GM23338 (cell line): Measurements from ENCODE around the gene MLLT6. TPM values are rescaled to one million over a fixed set of nuclear protein-coding genes. Genes with fewer than 3 reads are reported as not detected.

Experiments used
- ATAC-seq: fragments of 200-7000 bp; cut with Tn5 transposase; 3 replicates; pipeline ENCODE4 v1.9.1; 2020
- DNase-seq: peaks from one replicate; pipeline ENCODE4 v3.0.0-alpha.2; 2015; ENCODE audit warnings: low spot score
- H2AFZ ChIP-seq: fragments of 200-600 bp; sonication (generic); 2 replicates; pipeline ENCODE4 v1.8.0; 2016; ENCODE audit warnings: antibody characterized with exemption, mild to moderate bottlenecking, moderate library complexity
- H3F3A ChIP-seq: fragments of 200-600 bp; sonication (generic); replicated peaks from 2 replicates; pipeline ENCODE4 v1.8.0; 2017; ENCODE audit warnings: antibody characterized with exemption, mixed run types, low read depth
- H3K27ac ChIP-seq: fragments of 200-600 bp; sonication (generic); 2 replicates; pipeline ENCODE4 v1.6.1; 2016; ENCODE audit warnings: low read depth
- H3K27me3 ChIP-seq: fragments of 200-600 bp; sonication (generic); 2 replicates; pipeline ENCODE4 v1.8.0; 2016; ENCODE audit warnings: mild to moderate bottlenecking, mixed run types, moderate library complexity; ENCODE audit not compliant: insufficient read depth
- H3K36me3 ChIP-seq: fragments of 200-600 bp; sonication (generic); 2 replicates; pipeline ENCODE4 v1.8.0; 2016; ENCODE audit warnings: mild to moderate bottlenecking; ENCODE audit not compliant: insufficient read depth
- H3K4me1 ChIP-seq: fragments of 200-600 bp; sonication (generic); 2 replicates; pipeline ENCODE4 v1.8.0; 2016; ENCODE audit warnings: mild to moderate bottlenecking, moderate library complexity; ENCODE audit not compliant: insufficient read depth
- H3K4me2 ChIP-seq: fragments of 200-600 bp; sonication (generic); 2 replicates; pipeline ENCODE4 v1.7.1; 2017; ENCODE audit warnings: mixed run types
- H3K4me3 ChIP-seq: fragments of 200-600 bp; sonication (generic); 2 replicates; pipeline ENCODE4 v1.6.1; 2016; ENCODE audit warnings: mixed run types
- H3K79me2 ChIP-seq: fragments of 200-600 bp; sonication (generic); replicated peaks from 2 replicates; pipeline ENCODE4 v1.8.0; 2017; ENCODE audit warnings: mild to moderate bottlenecking; ENCODE audit not compliant: insufficient read depth
- H3K9me2 ChIP-seq: fragments of 200-600 bp; sonication (generic); 2 replicates; pipeline ENCODE4 v1.8.0; 2017; ENCODE audit not compliant: insufficient read depth
- H4K20me1 ChIP-seq: fragments of 200-600 bp; sonication (generic); replicated peaks from 2 replicates; pipeline ENCODE4 v1.8.0; 2017; ENCODE audit warnings: mild to moderate bottlenecking; ENCODE audit not compliant: insufficient read depth
- H3K27ac Mint-ChIP-seq: 2 replicates; pipeline ENCODE4 v1.8.0; 2020; ENCODE audit warnings: inconsistent platforms, mild to moderate bottlenecking, moderate library complexity, mixed read lengths
- H3K27me3 Mint-ChIP-seq: 3 replicates; pipeline ENCODE4 v1.8.0; 2022; ENCODE audit warnings: low read depth, mild to moderate bottlenecking, moderate library complexity, mixed read lengths, inconsistent platforms; ENCODE audit not compliant: insufficient read depth, poor library complexity
- H3K36me3 Mint-ChIP-seq: 3 replicates; pipeline ENCODE4 v1.8.0; 2021; ENCODE audit warnings: low read depth, mild to moderate bottlenecking, inconsistent platforms, moderate library complexity, mixed read lengths
- H3K4me1 Mint-ChIP-seq: 3 replicates; pipeline ENCODE4 v1.8.0; 2020; ENCODE audit warnings: mild to moderate bottlenecking, inconsistent platforms, mixed read lengths
- H3K4me3 Mint-ChIP-seq: 3 replicates; pipeline ENCODE4 v1.8.0; 2021; ENCODE audit warnings: moderate library complexity, mild to moderate bottlenecking, inconsistent platforms, mixed read lengths
- H3K9me3 Mint-ChIP-seq: 3 replicates; pipeline ENCODE4 v1.8.0; 2020; ENCODE audit warnings: moderate library complexity, mild to moderate bottlenecking, inconsistent platforms, mixed read lengths
- CREB1 ChIP-seq: fragments of 250-450 bp; sonication (Bioruptor Pico); IDR thresholded peaks from 2 replicates; pipeline ENCODE4 v1.5.0; 2020; ENCODE audit warnings: low read depth, mild to moderate bottlenecking, moderate library complexity
- EZH2 ChIP-seq: fragments of 200-600 bp; sonication (generic); IDR thresholded peaks from one replicate; pipeline ENCODE4 v1.8.0; 2017; ENCODE audit warnings: antibody characterized with exemption, mild to moderate bottlenecking, low read depth; ENCODE audit not compliant: unreplicated experiment
- EZH2phosphoT487 ChIP-seq: fragments of 200-600 bp; sonication (generic); IDR thresholded peaks from one replicate; pipeline ENCODE4 v1.8.1; 2018; ENCODE audit warnings: antibody characterized with exemption; ENCODE audit not compliant: unreplicated experiment
- JUNB ChIP-seq: IDR thresholded peaks from one replicate; pipeline ENCODE4 v1.6.1; 2016; ENCODE audit warnings: antibody characterized with exemption; ENCODE audit not compliant: unreplicated experiment
- STAT1 ChIP-seq: IDR thresholded peaks from one replicate; pipeline ENCODE4 v1.6.1; 2016; ENCODE audit warnings: antibody characterized with exemption; ENCODE audit not compliant: unreplicated experiment
- ZNF462 ChIP-seq: fragments of 250-450 bp; sonication (Bioruptor Pico); IDR thresholded peaks from 2 replicates; pipeline ENCODE4 v1.5.0; 2020; ENCODE audit warnings: mild to moderate bottlenecking, moderate library complexity
- polyA plus RNA-seq: library from polyadenylated mRNA; unstranded; fragments of >200 nt; fragmentation: Nextera tagmentation; extraction: Ambion mirVana; gene quantifications from 2 replicates; pipeline ENCODE4 v1.2.1, GENCODE V29; 2016
- total RNA-seq: library from RNA; depleted of rRNA; stranded (reverse); fragments of >200 nt; shearing (Covaris generic); gene quantifications from 2 replicates; pipeline ENCODE4 v1.2.3, GENCODE V29; 2014
- TF ChIP-seq, protein P1 (sequence below), 2 experiments: fragments of 200-600 bp in 1 of 2; sonication (generic) in 1 of 2; conservative IDR thresholded peaks; 2 replicates each; pipeline versions ENCODE4 v1.5.1 to v1.6.1; 2016 to 2017; ENCODE audit warnings: antibody characterized with exemption in 2 of 2, low read depth in 2 of 2, mild to moderate bottlenecking in 2 of 2, moderate library complexity in 1 of 2
- TF ChIP-seq, protein P2 (sequence below): IDR thresholded peaks from one replicate; pipeline ENCODE4 v1.6.1; 2018; ENCODE audit warnings: antibody characterized with exemption; ENCODE audit not compliant: unreplicated experiment

Gene MLLT6
- total and polyA plus RNA-seq, 2 experiments from 2014 or later: 2.6 to 2.8 TPM

GRCh38 chr17:38729368-38729885, 24.4 kb downstream of the MLLT6 start:
- DNase-seq (no peak), ATAC-seq (no peak)
- Histone ChIP-seq H3K4me2 (peak overlapping the region; percentile 88), H3K4me1 (peaks cover 23% of the 10 kb centered on the region), H3K27me3 (peaks cover 22% of the 10 kb centered on the region), H3K4me3 (peak overlapping the region; percentile 75), H3K9me2 (no peaks in the 10 kb centered on the region), H4K20me1 (peaks cover 4% of the 10 kb centered on the region), H3K36me3 (no peaks in the 10 kb centered on the region), H3F3A (peaks cover 4% of the 10 kb centered on the region), H3K27ac (no peak overlapping the region), H3K79me2 (no peaks in the 10 kb centered on the region), H2AFZ (peak overlapping the region; percentile 88)
- peak overlapping the region; percentile 66 for H3K4me3 Mint-ChIP-seq
- H3K36me3 Mint-ChIP-seq: peaks cover 12% of the 10 kb centered on the region
- no peaks in the 10 kb centered on the region for H3K9me3 Mint-ChIP-seq
- peaks cover 44% of the 10 kb centered on the region for H3K4me1 Mint-ChIP-seq
- no peak overlapping the region for H3K27ac Mint-ChIP-seq
- peaks cover 34% of the 10 kb centered on the region for H3K27me3 Mint-ChIP-seq
- TF ChIP-seq STAT1 (no peak), EZH2 (peak; percentile 48), ZNF462 (CRISPR knock-in tag) (no peak), CREB1 (no peak)

DNA sequence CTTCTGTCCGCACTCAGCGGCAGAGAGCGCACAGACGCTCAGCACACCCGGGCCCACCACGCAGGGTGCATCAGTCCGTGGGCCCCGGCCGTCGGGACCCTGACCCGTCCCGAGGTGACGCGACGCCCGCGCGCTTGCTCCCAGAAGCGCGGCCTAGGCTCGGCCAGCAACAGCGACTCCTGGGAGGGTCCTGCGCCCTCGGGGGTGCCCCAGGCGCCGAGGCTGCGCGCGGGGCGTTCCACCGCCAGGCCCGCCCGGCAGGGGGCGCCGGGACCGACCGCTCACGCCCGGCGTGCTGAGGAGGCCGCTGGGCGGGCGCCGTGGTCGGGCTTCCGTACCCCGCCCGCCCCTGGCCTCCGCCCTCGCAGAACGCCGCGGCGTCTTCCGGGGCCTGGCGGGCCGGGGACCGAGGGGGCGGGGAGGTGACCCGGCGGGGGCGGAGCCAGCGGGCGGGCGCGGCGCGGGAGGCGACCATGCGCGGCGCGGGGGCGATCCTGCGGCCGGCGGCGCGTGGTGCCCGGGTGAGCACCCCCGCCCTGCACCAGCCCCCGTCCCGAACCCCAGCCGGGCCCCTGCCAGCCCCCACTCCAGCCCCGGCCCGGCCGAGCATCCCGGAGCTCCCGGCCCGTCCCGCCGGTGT, 24.9 kb downstream of the MLLT6 start, which contains the start of gene CISD3:
Gene CISD3, plus strand, starts transcription at position 456 of the 640 bp plus-strand sequence. Its CDS starts 18 bp downstream, at position 474.
- Histone ChIP-seq H3K9me2 (no peaks in the 10 kb centered on the region), H3K27me3 (peaks cover 22% of the 10 kb centered on the region), H3K4me2 (peak within 1 kb of the TSS; percentile 99), H3K36me3 (no peaks in the 10 kb centered on the region), H4K20me1 (peaks cover 10% of the 10 kb centered on the region), H3K79me2 (no peaks in the 10 kb centered on the region), H3K4me1 (peaks cover 27% of the 10 kb centered on the region), H2AFZ (peak within 1 kb of the TSS; percentile 98), H3K4me3 (peak within 1 kb of the TSS; percentile 88), H3K27ac (0 out of 2 replicates have a peak within 1 kb of the TSS, but pooled peaks have one; percentile 55), H3F3A (peaks cover 7% of the 10 kb centered on the region)
- Mint-ChIP-seq H3K27ac (peak within 1 kb of the TSS; percentile 92), H3K4me3 (peak within 1 kb of the TSS; percentile 94), H3K36me3 (peaks cover 18% of the 10 kb centered on the region), H3K4me1 (peaks cover 48% of the 10 kb centered on the region), H3K9me3 (no peaks in the 10 kb centered on the region), H3K27me3 (peaks cover 36% of the 10 kb centered on the region)
- DNase-seq: peak; percentile 90
- ATAC-seq: peak; percentile 67
- TF ChIP-seq EZH2phosphoT487 (no peak), JUNB (no peak)
- TF ChIP-seq, protein P1, sequence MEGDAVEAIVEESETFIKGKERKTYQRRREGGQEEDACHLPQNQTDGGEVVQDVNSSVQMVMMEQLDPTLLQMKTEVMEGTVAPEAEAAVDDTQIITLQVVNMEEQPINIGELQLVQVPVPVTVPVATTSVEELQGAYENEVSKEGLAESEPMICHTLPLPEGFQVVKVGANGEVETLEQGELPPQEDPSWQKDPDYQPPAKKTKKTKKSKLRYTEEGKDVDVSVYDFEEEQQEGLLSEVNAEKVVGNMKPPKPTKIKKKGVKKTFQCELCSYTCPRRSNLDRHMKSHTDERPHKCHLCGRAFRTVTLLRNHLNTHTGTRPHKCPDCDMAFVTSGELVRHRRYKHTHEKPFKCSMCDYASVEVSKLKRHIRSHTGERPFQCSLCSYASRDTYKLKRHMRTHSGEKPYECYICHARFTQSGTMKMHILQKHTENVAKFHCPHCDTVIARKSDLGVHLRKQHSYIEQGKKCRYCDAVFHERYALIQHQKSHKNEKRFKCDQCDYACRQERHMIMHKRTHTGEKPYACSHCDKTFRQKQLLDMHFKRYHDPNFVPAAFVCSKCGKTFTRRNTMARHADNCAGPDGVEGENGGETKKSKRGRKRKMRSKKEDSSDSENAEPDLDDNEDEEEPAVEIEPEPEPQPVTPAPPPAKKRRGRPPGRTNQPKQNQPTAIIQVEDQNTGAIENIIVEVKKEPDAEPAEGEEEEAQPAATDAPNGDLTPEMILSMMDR (conservative IDR thresholded peaks at IDR 0.05; ENCODE audit: low read depth in 2 of 2): peak in 1 of 2 experiments; percentile 57; a peak in 3 of 4 replicates
- TF ChIP-seq, protein P2, sequence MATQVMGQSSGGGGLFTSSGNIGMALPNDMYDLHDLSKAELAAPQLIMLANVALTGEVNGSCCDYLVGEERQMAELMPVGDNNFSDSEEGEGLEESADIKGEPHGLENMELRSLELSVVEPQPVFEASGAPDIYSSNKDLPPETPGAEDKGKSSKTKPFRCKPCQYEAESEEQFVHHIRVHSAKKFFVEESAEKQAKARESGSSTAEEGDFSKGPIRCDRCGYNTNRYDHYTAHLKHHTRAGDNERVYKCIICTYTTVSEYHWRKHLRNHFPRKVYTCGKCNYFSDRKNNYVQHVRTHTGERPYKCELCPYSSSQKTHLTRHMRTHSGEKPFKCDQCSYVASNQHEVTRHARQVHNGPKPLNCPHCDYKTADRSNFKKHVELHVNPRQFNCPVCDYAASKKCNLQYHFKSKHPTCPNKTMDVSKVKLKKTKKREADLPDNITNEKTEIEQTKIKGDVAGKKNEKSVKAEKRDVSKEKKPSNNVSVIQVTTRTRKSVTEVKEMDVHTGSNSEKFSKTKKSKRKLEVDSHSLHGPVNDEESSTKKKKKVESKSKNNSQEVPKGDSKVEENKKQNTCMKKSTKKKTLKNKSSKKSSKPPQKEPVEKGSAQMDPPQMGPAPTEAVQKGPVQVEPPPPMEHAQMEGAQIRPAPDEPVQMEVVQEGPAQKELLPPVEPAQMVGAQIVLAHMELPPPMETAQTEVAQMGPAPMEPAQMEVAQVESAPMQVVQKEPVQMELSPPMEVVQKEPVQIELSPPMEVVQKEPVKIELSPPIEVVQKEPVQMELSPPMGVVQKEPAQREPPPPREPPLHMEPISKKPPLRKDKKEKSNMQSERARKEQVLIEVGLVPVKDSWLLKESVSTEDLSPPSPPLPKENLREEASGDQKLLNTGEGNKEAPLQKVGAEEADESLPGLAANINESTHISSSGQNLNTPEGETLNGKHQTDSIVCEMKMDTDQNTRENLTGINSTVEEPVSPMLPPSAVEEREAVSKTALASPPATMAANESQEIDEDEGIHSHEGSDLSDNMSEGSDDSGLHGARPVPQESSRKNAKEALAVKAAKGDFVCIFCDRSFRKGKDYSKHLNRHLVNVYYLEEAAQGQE: no peak
